Thymus (tissue), 11 donors: Measurements from ENCODE around the gene MCAT. TPM values are rescaled to one million over a fixed set of nuclear protein-coding genes. Genes with fewer than 3 reads are reported as not detected.

Source experiments
- DNase-seq, 9 donors: peaks; one replicate each; pipeline ENCODE4 v3.0.0-alpha.2; 2013; ENCODE audit warnings: low spot score in 9 of 9, low read depth in 6 of 9, missing footprints in 1 of 9
- H3K27ac ChIP-seq, 2 donors: one replicate each; pipeline ENCODE4 v1.5.1; 2013; ENCODE audit warnings: control low read depth in 1 of 2, low read depth in 1 of 2, low read length in 1 of 2, mild to moderate bottlenecking in 1 of 2, moderate library complexity in 1 of 2
- H3K27me3 ChIP-seq, 2 donors: one replicate each; pipeline ENCODE4 v1.5.1; 2013; ENCODE audit warnings: low read length in 1 of 2; ENCODE audit not compliant: control insufficient read depth in 2 of 2, insufficient read depth in 1 of 2
- H3K36me3 ChIP-seq, 2 donors: one replicate each; pipeline ENCODE4 v1.5.1; 2013; ENCODE audit warnings: low read length in 1 of 2, mild to moderate bottlenecking in 1 of 2, moderate library complexity in 1 of 2; ENCODE audit not compliant: control insufficient read depth in 2 of 2, insufficient read depth in 2 of 2
- H3K4me1 ChIP-seq, 2 donors: one replicate each; pipeline ENCODE4 v1.5.1; 2013; ENCODE audit warnings: low read length in 2 of 2; ENCODE audit not compliant: control insufficient read depth in 2 of 2, insufficient read depth in 2 of 2
- H3K4me3 ChIP-seq, 2 donors: one replicate each; pipeline ENCODE4 v1.5.1; 2013; ENCODE audit warnings: low read length in 2 of 2, control low read depth in 1 of 2, mild to moderate bottlenecking in 1 of 2
- H3K9me3 ChIP-seq, 2 donors: one replicate each; pipeline ENCODE4 v1.5.1; 2013; ENCODE audit warnings: low read length in 1 of 2, mild to moderate bottlenecking in 1 of 2; ENCODE audit not compliant: control insufficient read depth in 2 of 2, insufficient read depth in 1 of 2
- WGBS: extraction: QIAGEN DNeasy Blood & Tissue Kit; methylation state at CpG from one replicate; pipeline ENCODE4 v1.1.7; 2013; 5-methylcytosine and 5-hydroxymethylcytosine counted together
- polyA plus RNA-seq: library from polyadenylated mRNA; stranded (reverse); fragments of 200-250 nt; gene quantifications from one replicate; pipeline ENCODE4 v1.2.3, GENCODE V29; 2013
- total RNA-seq: library from RNA; stranded (reverse); fragments of 120-200 nt; gene quantifications from one replicate; pipeline ENCODE4 v1.2.4, GENCODE V29; 2013
- donor health status: healthy.

Gene MCAT
- total and polyA plus RNA-seq, 2 donors = 11.7 to 12.3 TPM

- H3K4me3 ChIP-seq = no peak overlapping the region
- WGBS = 94% methylated on average over 9 of the region's 9 CpGs
- DNase-seq = no peak
Observed at GRCh38 chr22:43174941-43175531, 31.8 kb upstream of the MCAT start.

GRCh38 chr22:43173976-43174720 is 30.9 kb upstream of the MCAT start:
- no peak for DNase-seq
- peaks cover 44 to 52% of the 10 kb centered on the region in 2 donors for H3K36me3 ChIP-seq
- no peak overlapping the region for H3K27ac ChIP-seq
- no peak overlapping the region for H3K4me3 ChIP-seq
- H3K9me3 ChIP-seq = peaks cover 0 to 7% of the 10 kb centered on the region in 2 donors
- no peaks in the 10 kb centered on the region for H3K4me1 ChIP-seq
- 97% methylated on average over 39 of the region's 39 CpGs for WGBS
- no peaks in the 10 kb centered on the region for H3K27me3 ChIP-seq

More at GRCh38 chr22:43174941-43175531, 31.8 kb upstream of the MCAT start:
- H3K27ac ChIP-seq = no peak overlapping the region
- no peaks in the 10 kb centered on the region for H3K27me3 ChIP-seq
- H3K36me3 ChIP-seq = peaks cover 51 to 52% of the 10 kb centered on the region in 2 donors
- H3K4me1 ChIP-seq = no peaks in the 10 kb centered on the region
- peaks cover 0 to 8% of the 10 kb centered on the region in 2 donors for H3K9me3 ChIP-seq

GRCh38 chr22:43173566-43173965 is 30.4 kb upstream of the MCAT start:
- Histone ChIP-seq H3K27me3 (no peaks in the 10 kb centered on the region), H3K4me3 (no peak overlapping the region), H3K4me1 (no peaks in the 10 kb centered on the region), H3K9me3 (peaks cover 0 to 2% of the 10 kb centered on the region in 2 donors), H3K27ac (no peak overlapping the region), H3K36me3 (peaks cover 40 to 52% of the 10 kb centered on the region in 2 donors)
- 98% methylated on average over 9 of the region's 9 CpGs for WGBS
- DNase-seq = no peak

GRCh38 chr22:43172191-43172590 is 29.0 kb upstream of the MCAT start:
- no peak overlapping the region for H3K27ac ChIP-seq
- no peaks in the 10 kb centered on the region for H3K27me3 ChIP-seq
- no peak overlapping the region for H3K4me3 ChIP-seq
- 99% methylated on average over 19 of the region's 19 CpGs for WGBS
- peaks cover 46 to 59% of the 10 kb centered on the region in 2 donors for H3K36me3 ChIP-seq
- H3K9me3 ChIP-seq = no peaks in the 10 kb centered on the region
- H3K4me1 ChIP-seq = no peaks in the 10 kb centered on the region
- no peak for DNase-seq

GRCh38 chr22:43171607-43172006 is 28.4 kb upstream of the MCAT start:
- 93% methylated on average over 12 of the region's 12 CpGs for WGBS
- H3K4me1 ChIP-seq = no peaks in the 10 kb centered on the region
- H3K36me3 ChIP-seq = peaks cover 46 to 63% of the 10 kb centered on the region in 2 donors
- H3K27me3 ChIP-seq = no peaks in the 10 kb centered on the region
- no peak overlapping the region for H3K27ac ChIP-seq
- no peak for DNase-seq
- H3K4me3 ChIP-seq = no peak overlapping the region
- no peaks in the 10 kb centered on the region for H3K9me3 ChIP-seq

GRCh38 chr22:43171019-43171491 is 27.9 kb upstream of the MCAT start:
- Histone ChIP-seq H3K4me3 (no peak overlapping the region), H3K36me3 (peaks cover 44 to 63% of the 10 kb centered on the region in 2 donors), H3K9me3 (no peaks in the 10 kb centered on the region), H3K27ac (no peak overlapping the region), H3K4me1 (no peaks in the 10 kb centered on the region), H3K27me3 (no peaks in the 10 kb centered on the region)
- WGBS = 84% methylated on average over 14 of the region's 14 CpGs
- DNase-seq = no peak

- WGBS = 96% methylated on average over 9 of the region's 9 CpGs
- Histone ChIP-seq H3K27ac (no peak overlapping the region), H3K27me3 (peaks cover 0 to 2% of the 10 kb centered on the region in 2 donors), H3K9me3 (no peaks in the 10 kb centered on the region), H3K36me3 (peaks cover 40 to 62% of the 10 kb centered on the region in 2 donors), H3K4me1 (no peaks in the 10 kb centered on the region), H3K4me3 (no peak overlapping the region)
- no peak for DNase-seq
Observed at GRCh38 chr22:43170131-43170480, 26.9 kb upstream of the MCAT start.

GRCh38 chr22:43169310-43170130 is 26.3 kb upstream of the MCAT start:
- Histone ChIP-seq H3K4me3 (no peak overlapping the region), H3K27ac (no peak overlapping the region), H3K36me3 (peaks cover 35 to 60% of the 10 kb centered on the region in 2 donors), H3K4me1 (peaks cover 0 to 3% of the 10 kb centered on the region in 2 donors), H3K27me3 (peaks cover 0 to 6% of the 10 kb centered on the region in 2 donors), H3K9me3 (peaks cover 0 to under 1% of the 10 kb centered on the region in 2 donors)
- no peak for DNase-seq
- 96% methylated on average over 23 of the region's 23 CpGs for WGBS
